Testis (tissue), 2 donors: ENCODE data around the gene FURIN.

ENCODE experiments used
- CTCF ChIP-seq, 3 experiments: fragments of 450-650 bp in 2 of 3; fragments of 200-600 bp in 1 of 3; sonication (generic) in 1 of 3; IDR thresholded peaks; one replicate each; pipeline ENCODE4 v1.5.1; 2016 to 2019; ENCODE audit warnings: antibody characterized with exemption in 3 of 3, mild to moderate bottlenecking in 2 of 3, moderate library complexity in 1 of 3
- POLR2A ChIP-seq: fragments of 450-650 bp; IDR thresholded peaks from one replicate; pipeline ENCODE4 v1.6.1; 2017; ENCODE audit warnings: antibody characterized with exemption, mild to moderate bottlenecking, moderate library complexity

DNA sequence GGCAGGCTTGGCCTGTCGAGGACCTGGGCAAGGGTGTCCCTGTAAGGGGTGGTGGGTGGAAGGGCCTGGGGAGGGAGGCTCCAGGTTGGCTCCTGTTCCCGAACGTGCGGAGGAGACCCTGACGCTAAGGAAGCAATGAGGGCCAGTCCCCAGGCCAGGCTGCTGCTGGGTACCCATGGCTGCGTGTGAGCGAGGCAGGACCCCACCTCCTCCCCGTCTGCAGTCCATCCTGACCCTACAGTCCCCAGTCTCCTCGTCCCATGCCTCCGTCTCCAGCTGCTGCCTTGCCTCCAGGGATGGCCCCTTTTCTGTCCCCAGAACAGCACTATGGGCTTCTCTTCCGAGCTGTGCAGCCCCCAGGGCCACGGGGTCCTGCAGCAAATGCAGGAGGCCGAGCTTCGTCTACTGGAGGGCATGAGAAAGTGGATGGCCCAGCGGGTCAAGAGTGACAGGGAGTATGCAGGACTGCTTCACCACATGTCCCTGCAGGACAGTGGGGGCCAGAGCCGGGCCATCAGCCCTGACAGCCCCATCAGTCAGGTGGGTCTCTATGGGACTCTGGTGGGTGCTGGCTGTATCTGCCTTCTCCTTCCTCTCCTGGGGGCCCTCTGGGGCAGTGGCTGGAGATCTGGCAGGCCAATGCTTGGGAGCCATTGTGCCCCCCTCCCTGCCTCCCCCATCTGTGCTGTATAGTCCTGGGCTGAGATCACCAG is 16.5 kb downstream of the FURIN start:
- TF ChIP-seq POLR2A (no peak), CTCF (IDR thresholded peaks at IDR 0.05) (no peak)
